8988T (cell line): Measurements from ENCODE around the gene NME9.

ENCODE experiments used
- DNase-seq: peaks from one replicate; pipeline ENCODE4 v3.0.0; 2011

The NME9 gene

DNA sequence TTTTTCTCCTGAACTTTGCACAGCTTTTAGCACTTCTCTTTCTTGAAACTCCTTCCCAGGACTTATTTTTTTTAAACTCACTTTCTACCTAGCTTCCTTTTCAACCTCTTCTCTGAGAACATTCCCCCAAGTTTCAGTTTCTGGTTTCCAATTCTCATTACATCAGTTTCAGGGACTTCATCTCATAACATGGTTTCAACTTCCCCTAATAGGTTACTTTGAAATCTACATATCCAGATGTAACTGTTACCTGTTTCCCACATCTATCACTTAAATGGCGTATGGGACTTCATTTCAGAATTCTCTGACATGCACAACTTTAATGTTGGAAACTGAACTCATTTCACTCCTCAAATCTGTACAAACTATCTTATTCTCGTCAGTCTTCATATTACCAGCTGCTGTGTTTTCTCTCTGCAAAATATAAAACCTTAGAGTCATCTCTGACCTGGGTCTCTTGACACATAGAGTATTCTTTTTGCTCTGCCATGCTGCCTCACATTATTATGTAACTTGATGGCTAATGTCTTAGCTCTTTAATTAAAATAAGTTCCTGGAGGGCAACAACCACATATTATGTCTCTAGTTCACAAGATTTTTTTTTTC lies 58.4 kb downstream of the NME9 start:
- DNase-seq: no peak

DNA sequence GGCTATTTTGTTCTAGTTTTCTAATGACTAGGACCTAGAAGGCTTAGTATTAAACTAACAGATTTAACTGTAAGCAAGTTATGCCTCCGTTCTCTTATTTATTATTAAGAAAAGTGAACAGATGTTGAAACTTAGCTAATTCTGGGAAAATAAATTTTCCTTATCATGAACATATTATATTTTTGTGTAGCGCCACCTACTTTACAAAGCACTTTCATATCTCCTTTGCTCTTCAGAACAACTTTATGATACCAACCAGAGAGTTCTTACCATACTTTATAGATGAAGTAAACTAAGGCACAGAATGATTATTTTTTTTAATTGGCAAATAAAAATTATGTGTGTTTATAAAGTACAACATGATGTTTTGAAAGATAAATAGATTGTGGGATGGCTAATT lies 59.4 kb downstream of the NME9 start:
- DNase-seq: no peak

DNA sequence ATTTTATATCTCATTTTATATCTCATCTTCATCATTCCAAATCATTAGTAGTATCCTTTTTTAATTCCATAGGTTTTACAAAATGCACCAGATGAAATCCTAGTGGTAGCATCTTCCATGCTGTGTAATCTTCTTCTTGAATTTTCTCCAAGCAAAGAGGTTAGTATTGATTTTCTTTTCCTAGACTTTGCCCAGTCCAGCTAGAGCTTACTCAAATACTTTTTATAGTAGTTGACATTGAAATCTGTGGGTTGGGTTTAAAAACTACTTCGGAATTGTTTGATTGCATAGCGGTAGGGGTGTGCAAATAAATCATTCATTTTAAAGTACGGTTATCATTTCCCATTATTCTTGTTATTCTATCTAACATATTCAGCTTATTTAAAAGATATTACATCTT lies 62.6 kb downstream of the NME9 start:
- DNase-seq: no peak

DNA sequence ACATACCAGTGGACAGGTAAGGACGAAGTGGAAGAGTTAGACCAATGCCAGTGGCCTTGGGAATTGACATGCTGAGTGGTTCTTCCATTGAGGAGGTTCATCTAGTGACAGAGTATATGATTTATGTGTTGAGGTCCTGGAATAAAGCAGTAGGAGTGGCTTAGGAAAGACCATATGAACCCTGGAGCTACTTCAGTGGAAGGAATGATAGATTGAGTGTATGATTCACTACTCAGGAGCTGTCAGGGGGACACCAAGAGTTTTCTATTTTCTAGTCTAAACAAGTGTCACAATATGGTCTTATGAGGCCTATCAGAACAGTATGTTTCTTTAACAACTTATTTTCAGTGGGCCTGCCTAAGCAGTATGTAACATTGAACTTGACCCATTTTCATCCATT lies 63.9 kb downstream of the NME9 start:
- DNase-seq: no peak

DNA sequence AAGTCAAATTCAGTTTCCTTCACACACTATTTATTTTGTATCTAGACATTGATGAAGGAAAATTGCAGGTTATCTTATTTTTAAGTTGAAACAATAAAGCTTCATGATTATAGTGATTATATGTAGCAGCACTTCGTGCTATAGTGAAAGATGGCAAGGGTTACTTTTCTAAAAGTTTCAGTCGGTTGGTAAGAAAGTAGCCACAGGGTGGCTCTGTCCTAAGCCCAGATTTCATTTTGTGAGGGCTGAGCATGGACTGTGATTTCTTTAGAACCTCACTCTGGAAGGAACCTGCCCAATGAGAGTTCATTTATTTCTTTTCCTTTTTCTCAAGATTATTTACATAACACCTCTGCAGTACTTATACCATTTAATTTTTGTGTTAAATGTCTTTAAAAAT lies 66.5 kb downstream of the NME9 start:
- no peak for DNase-seq

DNA sequence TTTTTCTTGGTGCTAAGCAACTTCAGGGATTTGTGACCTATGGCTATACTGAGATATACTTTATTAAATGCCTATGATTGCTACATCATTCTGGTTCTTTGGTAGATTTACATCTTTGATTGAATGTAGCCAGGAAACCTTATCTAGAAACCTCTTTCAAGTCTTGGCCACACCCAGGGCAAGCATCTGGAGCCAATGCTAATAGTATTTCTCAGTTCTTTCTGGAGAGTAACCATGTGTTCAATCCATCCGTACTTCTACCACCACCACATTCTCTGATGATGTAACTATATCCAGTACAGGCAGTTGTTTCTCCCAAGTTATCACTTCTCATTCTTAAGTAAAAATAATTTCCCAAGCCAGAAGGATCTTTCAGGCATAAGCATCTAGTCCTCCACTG lies 69.0 kb downstream of the NME9 start:
- no peak for DNase-seq

DNA sequence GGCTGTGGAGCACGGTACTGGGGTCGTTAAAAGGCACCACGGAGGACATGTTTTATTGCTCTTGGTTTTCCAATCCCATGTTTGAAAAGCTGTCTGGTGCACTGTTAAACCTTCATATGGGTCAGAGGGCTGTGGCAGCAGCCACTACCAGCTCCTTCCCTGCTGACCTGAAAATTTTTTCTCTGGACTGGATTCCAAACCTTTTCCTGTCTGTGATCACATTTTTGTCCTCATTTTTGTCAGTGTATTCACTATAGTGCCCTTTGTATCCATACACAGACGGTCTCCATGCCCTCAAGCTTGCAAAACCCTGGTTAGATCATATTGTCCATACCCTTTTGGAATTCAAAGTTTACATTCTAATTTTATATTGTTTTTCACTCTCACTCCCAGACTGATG lies 70.5 kb downstream of the NME9 start:
- DNase-seq: no peak

DNA sequence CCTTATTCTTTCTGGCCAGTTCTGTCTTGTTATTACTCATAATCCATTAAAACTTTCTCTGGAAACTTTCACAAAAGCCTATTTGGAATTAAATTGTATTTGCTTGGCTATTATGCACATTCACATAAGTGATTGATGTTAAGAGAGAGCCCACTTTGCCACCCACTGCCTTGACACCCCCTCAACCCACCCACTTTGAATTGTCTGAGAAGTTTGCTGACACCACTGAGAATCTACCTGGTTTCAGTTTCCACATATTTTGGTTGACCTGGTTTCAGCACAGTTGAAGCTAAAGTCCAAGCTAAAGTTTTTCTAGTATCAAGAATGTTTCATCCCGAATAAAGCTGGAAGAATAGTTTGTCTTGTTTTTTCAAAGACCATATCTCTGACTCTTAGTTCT lies 71.7 kb downstream of the NME9 start:
- no peak for DNase-seq

DNA sequence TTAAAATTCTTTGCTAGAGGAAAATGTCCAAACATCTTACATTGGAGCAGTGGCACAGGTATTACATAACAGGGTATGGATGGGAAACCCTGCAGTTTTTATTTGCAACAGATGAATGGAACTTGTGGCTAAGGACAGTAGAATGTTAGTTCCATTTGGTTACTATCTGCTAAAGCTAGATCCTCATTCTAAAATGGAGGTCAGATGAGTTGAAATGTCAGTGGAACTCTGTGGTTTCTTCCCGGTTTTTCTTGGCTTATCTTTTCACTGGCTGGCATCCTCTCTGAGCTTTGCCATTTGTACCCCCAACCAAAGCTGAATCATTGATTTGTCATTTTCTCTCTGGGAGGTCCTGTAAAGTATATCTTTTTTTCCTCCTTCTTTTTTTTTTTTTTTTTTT lies 73.6 kb downstream of the NME9 start:
- no peak for DNase-seq

DNA sequence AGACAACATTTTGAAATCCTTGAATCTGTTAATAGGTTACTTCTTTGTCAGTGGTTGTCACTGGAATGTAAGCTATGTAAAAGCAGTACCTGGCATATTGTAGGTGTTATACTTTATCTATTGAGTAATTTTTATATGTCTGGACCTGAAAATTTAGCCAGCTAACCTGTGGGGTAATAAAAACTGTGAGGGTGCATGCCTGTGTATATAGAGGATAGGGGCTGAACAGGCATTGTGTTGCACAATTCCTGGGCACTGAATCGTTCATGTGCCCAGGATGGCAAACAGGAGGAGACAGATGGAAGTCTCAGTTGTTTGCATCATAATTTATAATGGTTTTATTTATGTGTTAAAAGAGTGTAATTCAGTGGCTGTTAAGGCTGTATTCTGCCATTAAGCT lies 75.4 kb downstream of the NME9 start:
- DNase-seq: no peak

DNA sequence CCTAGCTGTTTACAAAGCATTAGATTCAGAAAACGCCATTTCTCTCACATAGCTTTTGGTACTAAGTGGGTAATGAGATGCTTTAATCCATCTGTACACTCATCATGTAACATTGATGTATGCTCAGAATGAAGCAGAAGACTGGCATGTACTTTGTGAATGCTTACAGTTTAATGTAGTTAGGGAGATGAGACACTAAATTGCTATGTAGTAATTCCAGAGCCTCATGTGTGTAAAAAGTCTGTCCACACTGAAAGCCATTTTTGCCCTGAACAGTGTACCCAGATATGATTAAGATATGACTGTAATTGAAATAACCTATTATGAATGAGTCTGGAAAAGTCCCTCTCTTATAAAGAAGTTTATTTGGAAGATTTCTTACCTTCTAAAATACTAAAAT lies 76.0 kb downstream of the NME9 start:
- no peak for DNase-seq
